Keratinocyte (primary cell): ENCODE data around the gene LRBA. TPM values are rescaled to one million over a fixed set of nuclear protein-coding genes. Genes with fewer than 3 reads are reported as not detected.
"Not testable (repeated sequence)": the region's sequence is repeated elsewhere in the genome, so short reads cannot be mapped to it uniquely, and the experiment has no call there.

Experiments
- DNase-seq: peaks from one replicate; pipeline ENCODE4 v3.0.0-alpha.2; 2011; ENCODE audit warnings: low read depth, missing footprints, low spot score
- FAIRE-seq: peaks from 2 replicates; lab custom pipeline; 2011; peaks lifted over from hg19 to GRCh38; lab: Jason Lieb, UNC
- H2AFZ ChIP-seq: 2 replicates; pipeline ENCODE4 v1.6.0; 2012; ENCODE audit warnings: low read length, control low read depth, inconsistent platforms; ENCODE audit not compliant: control insufficient read depth
- H3K27ac ChIP-seq: 2 replicates; pipeline ENCODE4 v1.5.1; 2011; ENCODE audit warnings: low read length; ENCODE audit not compliant: control insufficient read depth, insufficient read depth
- H3K27me3 ChIP-seq: 3 replicates; pipeline ENCODE4 v1.6.0; 2011; ENCODE audit warnings: low read length; ENCODE audit not compliant: control insufficient read depth, insufficient read depth; ENCODE audit errors: extremely low read depth
- H3K36me3 ChIP-seq, 2 experiments: 2 replicates in 1 of 2; 3 replicates in 1 of 2; pipeline ENCODE4 v1.5.1; 2011; ENCODE audit warnings: low read length in 2 of 2, mild to moderate bottlenecking in 1 of 2; ENCODE audit not compliant: control insufficient read depth in 2 of 2, insufficient read depth in 2 of 2; ENCODE audit errors: extremely low read depth in 1 of 2
- H3K4me1 ChIP-seq: 3 replicates; pipeline ENCODE4 v1.5.1; 2011; ENCODE audit warnings: low read length; ENCODE audit not compliant: control insufficient read depth, insufficient read depth; ENCODE audit errors: extremely low read depth
- H3K4me2 ChIP-seq: 3 replicates; pipeline ENCODE4 v1.6.0; 2011; ENCODE audit warnings: low read depth, low read length; ENCODE audit not compliant: control insufficient read depth, insufficient read depth; ENCODE audit errors: extremely low read depth
- H3K4me3 ChIP-seq, 3 experiments: fragments of 200-600 bp in 1 of 3; sonication (generic) in 1 of 3; 2 replicates in 2 of 3; 3 replicates in 1 of 3; pipeline ENCODE4 v1.5.1; 2011 to 2016; ENCODE audit warnings: low read length in 3 of 3, mild to moderate bottlenecking in 3 of 3, control low read depth in 2 of 3, inconsistent platforms in 1 of 3, low read depth in 1 of 3, mixed read lengths in 1 of 3, mixed run types in 1 of 3, moderate library complexity in 1 of 3; ENCODE audit not compliant: control insufficient read depth in 2 of 3, insufficient read depth in 2 of 3; ENCODE audit errors: extremely low read depth in 1 of 3
- H3K79me2 ChIP-seq: 2 replicates; pipeline ENCODE4 v1.6.0; 2012; ENCODE audit warnings: low read length; ENCODE audit not compliant: control insufficient read depth, insufficient read depth
- H3K9ac ChIP-seq: 3 replicates; pipeline ENCODE4 v1.6.0; 2011; ENCODE audit warnings: low read length; ENCODE audit not compliant: control insufficient read depth, insufficient read depth; ENCODE audit errors: extremely low read depth
- H3K9me1 ChIP-seq: 3 replicates; pipeline ENCODE4 v1.6.0; 2011; ENCODE audit warnings: low read length; ENCODE audit not compliant: control insufficient read depth, insufficient read depth; ENCODE audit errors: extremely low read depth
- H3K9me3 ChIP-seq: 2 replicates; pipeline ENCODE4 v1.5.1; 2012; ENCODE audit warnings: low read depth, low read length; ENCODE audit not compliant: control insufficient read depth
- H4K20me1 ChIP-seq: 3 replicates; pipeline ENCODE4 v1.6.0; 2011; ENCODE audit warnings: low read length; ENCODE audit not compliant: control insufficient read depth, insufficient read depth; ENCODE audit errors: extremely low read depth
- CTCF ChIP-seq, 3 experiments: IDR thresholded peaks in 1 of 3; conservative IDR thresholded peaks in 1 of 3; optimal IDR thresholded peaks in 1 of 3; 2 replicates in 2 of 3; 3 replicates in 1 of 3; pipeline versions ENCODE3 to v1.5.1; 2011; ENCODE audit warnings: low read length in 3 of 3, mild to moderate bottlenecking in 3 of 3, moderate library complexity in 2 of 3, control low read depth in 1 of 3, inconsistent platforms in 1 of 3; ENCODE audit not compliant: insufficient read depth in 2 of 3; ENCODE audit errors: extremely low read depth in 1 of 3
- EZH2 ChIP-seq: IDR thresholded peaks from one replicate; pipeline ENCODE4 v1.6.1; 2012; ENCODE audit warnings: inconsistent platforms, mild to moderate bottlenecking, low read length, moderate library complexity
- dilution Hi-C: fragments of 300-500 bp; cut with MboI; formaldehyde crosslinking; loops from one replicate; pipeline ENCODE4 v1.7.0; 2020; ENCODE audit warnings: low sequenced_read_pairs; ENCODE audit not compliant: extremely low pct_ligation_motif_present
- polyA plus RNA-seq, 5 experiments: library from polyadenylated mRNA; depleted of rRNA in 3 of 5; stranded (reverse) in 3 of 5; stranded (forward) in 1 of 5; unstranded in 1 of 5; fragments of >200 nt; gene quantifications; 1 replicate in 1 of 5; 2 replicates in 3 of 5; 3 replicates in 1 of 5; pipeline versions ENCODE4 v1.2.1 to v1.2.3, GENCODE V29; 2011 to 2012; ENCODE audit warnings: missing spikeins in 2 of 5, low read depth in 1 of 5, low replicate concordance in 1 of 5

LRBA gene
- polyA plus RNA-seq, 1 donor (not counting 4 experiments of a cell fraction or from before 2014, with no cell fraction given) = 35.6 TPM

GRCh38 chr4:150662686-150663085 lies 352.4 kb downstream of the LRBA start:
- FAIRE-seq = no peak
- H2AFZ ChIP-seq = no peak overlapping the region
- no peak overlapping the region for H3K9ac ChIP-seq
- dilution Hi-C loops = no loop called here
- H3K9me1 ChIP-seq = no peaks in the 10 kb centered on the region
- H4K20me1 ChIP-seq = no peaks in the 10 kb centered on the region
- no peaks in the 10 kb centered on the region for H3K9me3 ChIP-seq
- H3K4me3 ChIP-seq = no peak overlapping the region
- no peaks in the 10 kb centered on the region for H3K36me3 ChIP-seq
- TF ChIP-seq EZH2 = no peak
- TF ChIP-seq CTCF (optimal IDR thresholded peaks at IDR 0.05 in 1 of 3, IDR thresholded peaks at IDR 0.05 in 1 of 3, conservative IDR thresholded peaks at IDR 0.05 in 1 of 3; ENCODE audit: extremely low read depth in 1 of 3, insufficient read depth in 2 of 3, low read length in 3 of 3) = no peak
- H3K27ac ChIP-seq = no peak overlapping the region
- H3K27me3 ChIP-seq = no peaks in the 10 kb centered on the region
- peaks cover 30% of the 10 kb centered on the region for H3K4me1 ChIP-seq
- no peaks in the 10 kb centered on the region for H3K79me2 ChIP-seq
- DNase-seq = no peak
- no peak overlapping the region for H3K4me2 ChIP-seq

- Histone ChIP-seq H3K4me1 (peaks cover 30% of the 10 kb centered on the region), H3K27ac (peak overlapping the region; percentile 26)
- H3K36me3 ChIP-seq, H3K9ac ChIP-seq, H2AFZ ChIP-seq, H3K9me3 ChIP-seq, dilution Hi-C loops, H4K20me1 ChIP-seq, DNase-seq, H3K4me3 ChIP-seq, H3K79me2 ChIP-seq, H3K27me3 ChIP-seq, H3K4me2 ChIP-seq, FAIRE-seq, H3K9me1 ChIP-seq: not testable (repeated sequence)
Measured at GRCh38 chr4:150661551-150661950, 353.5 kb downstream of the LRBA start.

GRCh38 chr4:150658258-150658657 lies 356.8 kb downstream of the LRBA start:
- H3K4me1 ChIP-seq = peaks cover 10% of the 10 kb centered on the region
- H2AFZ ChIP-seq, dilution Hi-C loops, H3K9ac ChIP-seq, H3K27me3 ChIP-seq, H3K9me1 ChIP-seq, DNase-seq, H3K4me3 ChIP-seq, H3K79me2 ChIP-seq, FAIRE-seq, H3K9me3 ChIP-seq, H3K4me2 ChIP-seq, H3K36me3 ChIP-seq, H4K20me1 ChIP-seq, H3K27ac ChIP-seq: not testable (repeated sequence)
